Endothelial cell (in vitro differentiated cells): ENCODE measurements around the gene NLGN1. TPM values are rescaled to one million over a fixed set of nuclear protein-coding genes. Genes with fewer than 3 reads are reported as not detected.

Experiments
- DNase-seq: peaks from one replicate; pipeline ENCODE4 v3.0.0; 2021; ENCODE audit warnings: low spot score
- H3K27ac Mint-ChIP-seq: one replicate; pipeline ENCODE4 v1.8.0; 2021; ENCODE audit warnings: mixed read lengths, inconsistent platforms; ENCODE audit not compliant: unreplicated experiment
- H3K27me3 Mint-ChIP-seq: one replicate; pipeline ENCODE4 v1.8.0; 2021; ENCODE audit warnings: mild to moderate bottlenecking, moderate library complexity, mixed read lengths, inconsistent platforms; ENCODE audit not compliant: unreplicated experiment
- H3K36me3 Mint-ChIP-seq: one replicate; pipeline ENCODE4 v1.8.0; 2021; ENCODE audit warnings: mild to moderate bottlenecking, low read depth, mixed read lengths, inconsistent platforms; ENCODE audit not compliant: unreplicated experiment
- H3K4me1 Mint-ChIP-seq: one replicate; pipeline ENCODE4 v1.8.0; 2021; ENCODE audit warnings: mild to moderate bottlenecking, mixed read lengths, inconsistent platforms; ENCODE audit not compliant: unreplicated experiment
- H3K4me3 Mint-ChIP-seq: one replicate; pipeline ENCODE4 v1.8.0; 2021; ENCODE audit warnings: mild to moderate bottlenecking, mixed read lengths, inconsistent platforms; ENCODE audit not compliant: unreplicated experiment
- H3K9me3 Mint-ChIP-seq: one replicate; pipeline ENCODE4 v1.8.0; 2021; ENCODE audit warnings: mixed read lengths, inconsistent platforms; ENCODE audit not compliant: unreplicated experiment
- CTCF ChIP-seq: fragments of 200-600 bp; sonication (generic); IDR thresholded peaks from one replicate; pipeline ENCODE4 v1.5.0; 2021; ENCODE audit warnings: antibody characterized with exemption; ENCODE audit not compliant: unreplicated experiment
- total RNA-seq: library from RNA; stranded (reverse); fragmentation: NEBNext Ultra II Directional; extraction: Animal tissue kit (Norgen Biotek cat#: 25700); gene quantifications from one replicate; pipeline ENCODE4 v1.2.1, GENCODE V29; 2021; ENCODE audit not compliant: unreplicated experiment

Gene NLGN1
- total RNA-seq, 1 donor from 2014 or later: 27.6 TPM

GRCh38 chr3:173568623-173569022, 171.1 kb downstream of the NLGN1 start:
- TF ChIP-seq CTCF: no peak
- Mint-ChIP-seq H3K4me1 (peaks cover 3% of the 10 kb centered on the region), H3K36me3 (no peaks in the 10 kb centered on the region), H3K4me3 (no peak overlapping the region), H3K9me3 (no peaks in the 10 kb centered on the region), H3K27ac (no peak overlapping the region), H3K27me3 (no peaks in the 10 kb centered on the region)
- no peak for DNase-seq

- Mint-ChIP-seq H3K4me1 (peaks cover 15% of the 10 kb centered on the region), H3K9me3 (no peaks in the 10 kb centered on the region), H3K4me3 (no peak overlapping the region), H3K36me3 (no peaks in the 10 kb centered on the region), H3K27ac (no peak overlapping the region), H3K27me3 (no peaks in the 10 kb centered on the region)
- DNase-seq: no peak
- TF ChIP-seq CTCF: no peak
Measured at GRCh38 chr3:173583496-173583895, 186.0 kb downstream of the NLGN1 start.

GRCh38 chr3:173584093-173584837, 186.7 kb downstream of the NLGN1 start:
- Mint-ChIP-seq H3K27ac (peak overlapping the region; percentile 62), H3K9me3 (no peaks in the 10 kb centered on the region), H3K27me3 (no peaks in the 10 kb centered on the region), H3K4me1 (peaks cover 15% of the 10 kb centered on the region), H3K36me3 (no peaks in the 10 kb centered on the region), H3K4me3 (peak overlapping the region; percentile 92)
- peak; percentile 82 for TF ChIP-seq CTCF
- DNase-seq: peak; percentile 58

- peak; percentile 69 for DNase-seq
- no peak for TF ChIP-seq CTCF
- H3K36me3 Mint-ChIP-seq: no peaks in the 10 kb centered on the region
- peak overlapping the region; percentile 92 for H3K4me3 Mint-ChIP-seq
- H3K27me3 Mint-ChIP-seq: no peaks in the 10 kb centered on the region
- no peaks in the 10 kb centered on the region for H3K9me3 Mint-ChIP-seq
- peak overlapping the region; percentile 62 for H3K27ac Mint-ChIP-seq
- peaks cover 15% of the 10 kb centered on the region for H3K4me1 Mint-ChIP-seq
Measured at GRCh38 chr3:173584838-173585831, 187.6 kb downstream of the NLGN1 start.
